Loucy (cell line): Measurements from ENCODE around the gene PBX1.

Experiments
- H2AFZ ChIP-seq: fragments of 200-600 bp; sonication (generic); 2 replicates; pipeline ENCODE4 v1.6.0; 2016; ENCODE audit warnings: antibody characterized with exemption, mild to moderate bottlenecking, low read length, moderate library complexity
- H3F3A ChIP-seq: fragments of 200-600 bp; 2 replicates; pipeline ENCODE4 v1.6.0; 2016; ENCODE audit warnings: antibody characterized with exemption, low read depth, mild to moderate bottlenecking
- H3K27me3 ChIP-seq: fragments of 200-600 bp; sonication (generic); 2 replicates; pipeline ENCODE4 v1.6.1; 2014; ENCODE audit warnings: low read length, mild to moderate bottlenecking; ENCODE audit not compliant: insufficient read depth, poor library complexity, severe bottlenecking
- H3K36me3 ChIP-seq: fragments of 200-600 bp; sonication (generic); 2 replicates; pipeline ENCODE4 v1.6.1; 2016; ENCODE audit warnings: low read length; ENCODE audit not compliant: insufficient read depth
- H3K4me1 ChIP-seq: fragments of 200-600 bp; sonication (generic); 2 replicates; pipeline ENCODE4 v1.5.1; 2014; ENCODE audit warnings: low read length, mild to moderate bottlenecking; ENCODE audit not compliant: insufficient read depth, poor library complexity, severe bottlenecking
- H3K4me2 ChIP-seq: fragments of 200-600 bp; sonication (generic); 2 replicates; pipeline ENCODE4 v1.6.0; 2014; ENCODE audit warnings: antibody characterized with exemption, low read length, low read depth, mild to moderate bottlenecking; ENCODE audit not compliant: poor library complexity, severe bottlenecking
- H3K4me3 ChIP-seq: fragments of 200-600 bp; sonication (generic); 2 replicates; pipeline ENCODE4 v1.5.1; 2014; ENCODE audit warnings: low read length, mild to moderate bottlenecking, mixed read lengths; ENCODE audit not compliant: poor library complexity, severe bottlenecking
- H3K79me2 ChIP-seq: fragments of 200-600 bp; sonication (generic); 2 replicates; pipeline ENCODE4 v1.6.1; 2014; ENCODE audit warnings: low read length; ENCODE audit not compliant: insufficient read depth
- H3K9ac ChIP-seq: fragments of 200-600 bp; sonication (generic); 2 replicates; pipeline ENCODE4 v1.6.0; 2014; ENCODE audit warnings: mild to moderate bottlenecking, low read depth, low read length, moderate library complexity; ENCODE audit not compliant: poor library complexity, severe bottlenecking
- H3K9me2 ChIP-seq: fragments of 200-600 bp; sonication (generic); replicated peaks from 2 replicates; pipeline ENCODE4 v1.6.1; 2016; ENCODE audit warnings: low read depth, low read length, mixed read lengths
- H3K9me3 ChIP-seq: fragments of 200-600 bp; sonication (generic); 2 replicates; pipeline ENCODE4 v1.6.1; 2014; ENCODE audit warnings: mild to moderate bottlenecking, antibody characterized with exemption, low read length, low read depth; ENCODE audit not compliant: insufficient read depth
- H4K20me1 ChIP-seq: fragments of 200-600 bp; sonication (generic); 2 replicates; pipeline ENCODE4 v1.6.0; 2014; ENCODE audit warnings: antibody characterized with exemption, low read length, mild to moderate bottlenecking; ENCODE audit not compliant: insufficient read depth, poor library complexity, severe bottlenecking
- EZH2phosphoT487 ChIP-seq: fragments of 200-600 bp; IDR thresholded peaks from 2 replicates; pipeline ENCODE4 v1.6.1; 2018; ENCODE audit warnings: antibody characterized with exemption, mild to moderate bottlenecking, moderate library complexity, borderline replicate concordance
- TF ChIP-seq, protein P1 (sequence below): fragments of 200-600 bp; sonication (generic); conservative IDR thresholded peaks from 2 replicates; pipeline ENCODE4 v1.5.1; 2014; ENCODE audit warnings: mild to moderate bottlenecking, antibody characterized with exemption, low read length

PBX1 gene

DNA sequence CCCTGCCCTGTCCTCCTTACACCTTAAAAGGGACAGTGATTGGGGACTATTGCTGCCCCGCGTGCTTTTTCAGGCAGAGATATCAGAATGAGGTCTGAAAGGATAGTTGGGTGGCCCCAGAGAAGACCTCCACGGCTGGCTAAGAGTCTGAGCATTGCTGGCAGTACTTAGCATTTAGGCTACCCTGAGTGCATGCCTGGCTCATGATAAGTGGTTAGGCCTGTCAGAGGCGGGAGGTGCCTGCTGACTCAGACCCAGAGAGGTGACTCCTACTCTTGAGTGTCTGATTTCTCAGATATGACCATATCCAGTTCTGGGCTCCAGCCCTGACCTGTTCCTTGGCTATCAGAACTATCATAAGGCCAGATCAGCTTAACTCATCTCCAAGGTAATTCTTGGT lies 213.7 kb downstream of the PBX1 start:
- Histone ChIP-seq H3K9ac (no peak overlapping the region), H4K20me1 (no peaks in the 10 kb centered on the region), H3K4me1 (no peaks in the 10 kb centered on the region), H2AFZ (no peak overlapping the region), H3K79me2 (no peaks in the 10 kb centered on the region), H3K27me3 (no peaks in the 10 kb centered on the region), H3K9me3 (no peaks in the 10 kb centered on the region), H3K4me2 (no peak overlapping the region), H3F3A (no peaks in the 10 kb centered on the region), H3K9me2 (no peaks in the 10 kb centered on the region), H3K4me3 (no peak overlapping the region), H3K36me3 (no peaks in the 10 kb centered on the region)
- TF ChIP-seq EZH2phosphoT487: no peak
- TF ChIP-seq, protein P1, sequence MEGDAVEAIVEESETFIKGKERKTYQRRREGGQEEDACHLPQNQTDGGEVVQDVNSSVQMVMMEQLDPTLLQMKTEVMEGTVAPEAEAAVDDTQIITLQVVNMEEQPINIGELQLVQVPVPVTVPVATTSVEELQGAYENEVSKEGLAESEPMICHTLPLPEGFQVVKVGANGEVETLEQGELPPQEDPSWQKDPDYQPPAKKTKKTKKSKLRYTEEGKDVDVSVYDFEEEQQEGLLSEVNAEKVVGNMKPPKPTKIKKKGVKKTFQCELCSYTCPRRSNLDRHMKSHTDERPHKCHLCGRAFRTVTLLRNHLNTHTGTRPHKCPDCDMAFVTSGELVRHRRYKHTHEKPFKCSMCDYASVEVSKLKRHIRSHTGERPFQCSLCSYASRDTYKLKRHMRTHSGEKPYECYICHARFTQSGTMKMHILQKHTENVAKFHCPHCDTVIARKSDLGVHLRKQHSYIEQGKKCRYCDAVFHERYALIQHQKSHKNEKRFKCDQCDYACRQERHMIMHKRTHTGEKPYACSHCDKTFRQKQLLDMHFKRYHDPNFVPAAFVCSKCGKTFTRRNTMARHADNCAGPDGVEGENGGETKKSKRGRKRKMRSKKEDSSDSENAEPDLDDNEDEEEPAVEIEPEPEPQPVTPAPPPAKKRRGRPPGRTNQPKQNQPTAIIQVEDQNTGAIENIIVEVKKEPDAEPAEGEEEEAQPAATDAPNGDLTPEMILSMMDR: no peak

DNA sequence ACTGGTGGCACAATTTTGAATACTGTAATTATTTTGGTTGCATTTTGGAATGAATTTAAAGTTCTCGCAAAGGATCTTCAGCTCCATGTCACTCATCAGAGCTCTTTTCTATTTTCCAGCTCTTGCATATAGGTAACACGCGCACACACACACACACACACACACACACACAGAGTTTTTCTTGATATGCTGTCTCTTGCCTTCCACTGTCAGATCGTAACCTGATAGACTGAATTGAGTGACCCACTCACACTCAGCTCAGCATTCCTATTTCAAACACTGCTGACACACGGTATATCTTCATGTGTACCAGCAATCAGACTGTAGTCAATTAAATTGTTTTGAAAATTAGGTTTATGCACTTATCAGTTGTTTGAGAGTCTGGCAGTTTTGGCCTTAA lies 214.1 kb downstream of the PBX1 start:
- Histone ChIP-seq H4K20me1 (no peaks in the 10 kb centered on the region), H3K36me3 (no peaks in the 10 kb centered on the region), H3K9me2 (no peaks in the 10 kb centered on the region), H3F3A (no peaks in the 10 kb centered on the region), H3K79me2 (no peaks in the 10 kb centered on the region), H3K4me1 (no peaks in the 10 kb centered on the region), H2AFZ (no peak overlapping the region), H3K4me3 (no peak overlapping the region), H3K9me3 (no peaks in the 10 kb centered on the region), H3K4me2 (no peak overlapping the region), H3K9ac (no peak overlapping the region), H3K27me3 (no peaks in the 10 kb centered on the region)
- TF ChIP-seq EZH2phosphoT487: no peak

DNA sequence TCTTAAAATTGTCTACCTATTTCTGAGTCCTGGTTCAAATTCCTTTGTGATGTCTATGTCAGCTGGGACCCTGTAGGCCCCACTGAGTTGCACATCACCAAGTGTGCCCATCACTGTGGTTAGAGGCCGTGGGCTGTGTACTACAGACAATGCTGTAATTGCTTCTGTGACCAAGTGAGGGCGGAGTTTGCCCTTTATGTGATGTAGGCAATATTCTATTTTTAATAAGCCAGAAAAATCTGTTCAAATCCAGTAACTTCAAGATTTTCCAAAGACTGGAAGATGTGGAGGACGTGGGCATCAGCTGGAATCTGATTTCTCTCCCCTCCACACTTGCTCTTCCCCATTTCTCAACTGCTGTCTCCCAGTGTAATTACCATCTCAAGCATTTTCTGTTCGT lies 215.4 kb downstream of the PBX1 start:
- no peaks in the 10 kb centered on the region for H3F3A ChIP-seq
- no peaks in the 10 kb centered on the region for H3K4me1 ChIP-seq
- no peak overlapping the region for H3K4me2 ChIP-seq
- no peaks in the 10 kb centered on the region for H3K27me3 ChIP-seq
- no peak overlapping the region for H3K4me3 ChIP-seq
- 0 out of 2 replicates have a peak, but pooled peaks cover 2% of the 10 kb centered on the region for H3K9me3 ChIP-seq
- H4K20me1 ChIP-seq: no peaks in the 10 kb centered on the region
- H2AFZ ChIP-seq: no peak overlapping the region
- no peaks in the 10 kb centered on the region for H3K36me3 ChIP-seq
- TF ChIP-seq, protein P1: peak; percentile 34
- no peak for TF ChIP-seq EZH2phosphoT487
- H3K9me2 ChIP-seq: no peaks in the 10 kb centered on the region
- H3K9ac ChIP-seq: no peak overlapping the region
- H3K79me2 ChIP-seq: no peaks in the 10 kb centered on the region

DNA sequence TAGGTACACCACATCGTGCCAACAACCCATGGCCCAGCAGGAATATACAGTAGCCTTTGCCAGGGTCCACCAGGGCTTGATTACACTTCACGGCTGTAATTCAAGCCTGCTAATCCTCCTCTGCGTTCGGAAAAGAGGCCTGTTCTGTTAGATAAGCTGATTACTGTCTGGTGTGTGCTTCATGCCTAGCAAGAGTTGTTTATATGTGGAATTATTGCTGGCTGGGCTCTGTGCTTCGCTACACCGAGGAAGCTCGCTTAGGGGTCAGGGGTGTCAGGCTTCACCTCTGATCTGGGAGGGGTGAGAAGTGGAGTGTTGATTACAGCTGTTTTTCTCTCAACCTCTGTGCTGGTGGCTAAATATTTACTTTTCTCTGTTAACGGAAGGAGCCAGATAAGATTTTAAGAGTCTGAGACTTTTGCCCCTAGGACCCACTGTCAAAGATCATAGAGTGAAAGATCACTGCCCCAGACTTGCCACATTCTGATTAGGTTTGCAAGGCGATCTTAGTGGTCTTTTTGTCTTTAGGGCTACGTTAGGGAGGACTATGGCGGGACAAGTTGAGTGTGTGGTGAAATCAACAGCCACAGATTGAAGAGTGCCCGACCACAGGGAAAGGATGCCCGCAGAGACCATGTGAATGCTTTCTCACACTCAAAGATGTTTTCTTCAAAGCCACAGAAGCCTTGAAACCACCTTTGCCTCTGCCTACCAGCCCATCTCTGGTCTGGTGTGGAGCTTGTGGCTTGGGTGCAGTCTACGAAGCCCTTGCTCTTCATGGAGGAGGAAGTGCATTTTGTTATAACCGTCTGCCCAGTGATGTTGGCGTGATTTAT lies 216.1 kb downstream of the PBX1 start:
- TF ChIP-seq, protein P1: 0 out of 2 replicates have a peak, but pooled peaks have one; percentile 2
- no peak for TF ChIP-seq EZH2phosphoT487
- Histone ChIP-seq H3K4me2 (no peak overlapping the region), H2AFZ (no peak overlapping the region)

More for the DNA sequence above, 216.1 kb downstream of the PBX1 start:
- Histone ChIP-seq H3K9ac (no peak overlapping the region), H4K20me1 (no peaks in the 10 kb centered on the region), H3K4me1 (no peaks in the 10 kb centered on the region), H3K27me3 (no peaks in the 10 kb centered on the region), H3K79me2 (no peaks in the 10 kb centered on the region), H3F3A (no peaks in the 10 kb centered on the region), H3K4me3 (no peak overlapping the region), H3K9me3 (0 out of 2 replicates have a peak, but pooled peaks cover 2% of the 10 kb centered on the region), H3K9me2 (no peaks in the 10 kb centered on the region), H3K36me3 (no peaks in the 10 kb centered on the region)
